Measurements from ENCODE around the gene CCDC188.

DNA sequence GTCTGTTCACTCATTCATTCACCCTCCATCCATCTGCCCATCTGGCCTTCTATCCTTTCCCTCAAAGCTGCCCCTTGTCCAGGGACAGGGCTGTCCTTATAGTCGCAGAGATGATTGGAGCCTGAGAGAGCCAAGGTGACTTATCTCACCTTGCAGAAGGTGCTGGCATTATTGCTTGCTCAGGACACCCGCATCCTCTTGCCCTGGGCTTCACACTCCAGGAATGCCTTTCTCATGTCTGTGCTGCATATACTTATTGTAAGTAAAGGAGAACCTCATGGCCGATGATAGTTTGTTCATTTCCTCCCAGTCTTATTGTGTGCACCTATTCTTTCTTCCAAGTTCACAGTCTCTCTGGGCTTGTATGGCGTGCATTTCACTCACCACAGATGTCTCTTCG lies 49.1 kb upstream of the CCDC188 start:
- no peak for TF ChIP-seq EZH2 (IDR thresholded peaks at IDR 0.05; ENCODE audit: insufficient read depth, low read length)
- TF ChIP-seq, protein P1, sequence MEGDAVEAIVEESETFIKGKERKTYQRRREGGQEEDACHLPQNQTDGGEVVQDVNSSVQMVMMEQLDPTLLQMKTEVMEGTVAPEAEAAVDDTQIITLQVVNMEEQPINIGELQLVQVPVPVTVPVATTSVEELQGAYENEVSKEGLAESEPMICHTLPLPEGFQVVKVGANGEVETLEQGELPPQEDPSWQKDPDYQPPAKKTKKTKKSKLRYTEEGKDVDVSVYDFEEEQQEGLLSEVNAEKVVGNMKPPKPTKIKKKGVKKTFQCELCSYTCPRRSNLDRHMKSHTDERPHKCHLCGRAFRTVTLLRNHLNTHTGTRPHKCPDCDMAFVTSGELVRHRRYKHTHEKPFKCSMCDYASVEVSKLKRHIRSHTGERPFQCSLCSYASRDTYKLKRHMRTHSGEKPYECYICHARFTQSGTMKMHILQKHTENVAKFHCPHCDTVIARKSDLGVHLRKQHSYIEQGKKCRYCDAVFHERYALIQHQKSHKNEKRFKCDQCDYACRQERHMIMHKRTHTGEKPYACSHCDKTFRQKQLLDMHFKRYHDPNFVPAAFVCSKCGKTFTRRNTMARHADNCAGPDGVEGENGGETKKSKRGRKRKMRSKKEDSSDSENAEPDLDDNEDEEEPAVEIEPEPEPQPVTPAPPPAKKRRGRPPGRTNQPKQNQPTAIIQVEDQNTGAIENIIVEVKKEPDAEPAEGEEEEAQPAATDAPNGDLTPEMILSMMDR (IDR thresholded peaks at IDR 0.05; ENCODE audit: insufficient read depth, low read depth, low read length), result no peak
